Keratinocyte (primary cell): ENCODE results near the gene WDR70.

Source experiments
- EZH2 ChIP-seq: IDR thresholded peaks from one replicate; pipeline ENCODE4 v1.6.1; 2012; ENCODE audit warnings: inconsistent platforms, mild to moderate bottlenecking, low read length, moderate library complexity
- TF ChIP-seq, protein P1 (sequence below), 3 experiments: IDR thresholded peaks in 1 of 3; conservative IDR thresholded peaks in 1 of 3; optimal IDR thresholded peaks in 1 of 3; 2 replicates in 2 of 3; 3 replicates in 1 of 3; pipeline versions ENCODE3 to v1.5.1; 2011; ENCODE audit warnings: low read length in 3 of 3, mild to moderate bottlenecking in 3 of 3, moderate library complexity in 2 of 3, control low read depth in 1 of 3, inconsistent platforms in 1 of 3; ENCODE audit not compliant: insufficient read depth in 2 of 3; ENCODE audit errors: extremely low read depth in 1 of 3

DNA sequence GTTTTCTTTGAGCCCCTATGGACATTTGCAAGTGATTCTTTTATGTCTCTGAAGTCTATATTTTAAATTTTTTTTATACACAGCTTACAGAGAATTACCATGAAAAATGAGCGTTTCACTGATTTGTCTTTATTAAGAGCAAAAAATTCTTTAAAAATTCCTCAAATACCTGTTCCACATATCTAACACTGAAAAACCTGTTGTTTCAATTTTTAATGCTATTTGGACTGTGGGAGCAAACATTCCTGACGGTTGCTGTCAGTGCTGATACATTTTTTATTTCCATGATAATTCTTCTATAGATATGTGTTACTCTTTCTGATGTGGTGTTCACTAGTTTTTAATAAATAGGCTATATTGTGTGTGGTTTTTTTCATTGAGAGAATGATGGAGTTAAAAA, 261.0 kb downstream of the WDR70 start:
- TF ChIP-seq, protein P1, sequence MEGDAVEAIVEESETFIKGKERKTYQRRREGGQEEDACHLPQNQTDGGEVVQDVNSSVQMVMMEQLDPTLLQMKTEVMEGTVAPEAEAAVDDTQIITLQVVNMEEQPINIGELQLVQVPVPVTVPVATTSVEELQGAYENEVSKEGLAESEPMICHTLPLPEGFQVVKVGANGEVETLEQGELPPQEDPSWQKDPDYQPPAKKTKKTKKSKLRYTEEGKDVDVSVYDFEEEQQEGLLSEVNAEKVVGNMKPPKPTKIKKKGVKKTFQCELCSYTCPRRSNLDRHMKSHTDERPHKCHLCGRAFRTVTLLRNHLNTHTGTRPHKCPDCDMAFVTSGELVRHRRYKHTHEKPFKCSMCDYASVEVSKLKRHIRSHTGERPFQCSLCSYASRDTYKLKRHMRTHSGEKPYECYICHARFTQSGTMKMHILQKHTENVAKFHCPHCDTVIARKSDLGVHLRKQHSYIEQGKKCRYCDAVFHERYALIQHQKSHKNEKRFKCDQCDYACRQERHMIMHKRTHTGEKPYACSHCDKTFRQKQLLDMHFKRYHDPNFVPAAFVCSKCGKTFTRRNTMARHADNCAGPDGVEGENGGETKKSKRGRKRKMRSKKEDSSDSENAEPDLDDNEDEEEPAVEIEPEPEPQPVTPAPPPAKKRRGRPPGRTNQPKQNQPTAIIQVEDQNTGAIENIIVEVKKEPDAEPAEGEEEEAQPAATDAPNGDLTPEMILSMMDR (optimal IDR thresholded peaks at IDR 0.05 in 1 of 3, IDR thresholded peaks at IDR 0.05 in 1 of 3, conservative IDR thresholded peaks at IDR 0.05 in 1 of 3; ENCODE audit: extremely low read depth in 1 of 3, insufficient read depth in 2 of 3, low read length in 3 of 3): no peak
- no peak for TF ChIP-seq EZH2
